DND-41 (cell line): Measurements from ENCODE around the gene WNK2.

Experiments used
- EZH2 ChIP-seq: IDR thresholded peaks from 3 replicates; pipeline ENCODE4 v1.6.1; 2012; ENCODE audit warnings: borderline replicate concordance, low read depth, mild to moderate bottlenecking, moderate library complexity, low read length, inconsistent platforms; ENCODE audit not compliant: severe bottlenecking
- TF ChIP-seq, protein P1 (sequence below): IDR thresholded peaks from 2 replicates; pipeline ENCODE4 v1.5.1; 2012; ENCODE audit warnings: borderline replicate concordance, low read length, moderate library complexity, mild to moderate bottlenecking; ENCODE audit not compliant: poor library complexity, severe bottlenecking; ENCODE audit errors: extremely low read depth

DNA sequence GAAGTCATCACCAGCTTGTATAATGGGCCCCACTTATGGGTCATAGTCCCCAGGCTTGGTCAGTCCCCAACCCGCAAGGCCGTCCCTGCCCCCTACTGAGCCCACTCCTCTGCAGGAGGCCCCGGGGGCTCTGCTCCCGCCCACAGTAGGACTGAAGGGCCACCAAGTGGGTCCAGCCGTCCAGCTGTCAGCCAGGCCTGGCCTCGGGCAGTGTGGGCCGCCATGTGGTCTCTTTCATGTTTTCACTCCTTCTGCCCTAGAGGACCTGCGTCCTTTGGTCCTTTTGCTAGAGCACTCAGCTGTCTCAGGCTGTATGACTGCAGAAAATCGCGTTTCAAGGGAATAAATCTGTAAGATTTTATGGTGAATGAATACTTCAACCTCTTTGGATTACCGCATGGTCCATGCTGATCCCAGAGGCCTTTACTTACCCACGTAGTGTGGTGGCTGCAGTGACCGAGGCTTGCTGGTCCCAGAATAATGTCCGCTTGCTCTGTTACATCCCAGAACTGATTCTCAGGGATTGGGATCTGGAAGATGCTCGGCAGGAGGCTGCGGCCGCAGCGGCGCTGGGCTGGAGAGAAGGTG, 161.8 kb downstream of the WNK2 start:
- TF ChIP-seq, protein P1, sequence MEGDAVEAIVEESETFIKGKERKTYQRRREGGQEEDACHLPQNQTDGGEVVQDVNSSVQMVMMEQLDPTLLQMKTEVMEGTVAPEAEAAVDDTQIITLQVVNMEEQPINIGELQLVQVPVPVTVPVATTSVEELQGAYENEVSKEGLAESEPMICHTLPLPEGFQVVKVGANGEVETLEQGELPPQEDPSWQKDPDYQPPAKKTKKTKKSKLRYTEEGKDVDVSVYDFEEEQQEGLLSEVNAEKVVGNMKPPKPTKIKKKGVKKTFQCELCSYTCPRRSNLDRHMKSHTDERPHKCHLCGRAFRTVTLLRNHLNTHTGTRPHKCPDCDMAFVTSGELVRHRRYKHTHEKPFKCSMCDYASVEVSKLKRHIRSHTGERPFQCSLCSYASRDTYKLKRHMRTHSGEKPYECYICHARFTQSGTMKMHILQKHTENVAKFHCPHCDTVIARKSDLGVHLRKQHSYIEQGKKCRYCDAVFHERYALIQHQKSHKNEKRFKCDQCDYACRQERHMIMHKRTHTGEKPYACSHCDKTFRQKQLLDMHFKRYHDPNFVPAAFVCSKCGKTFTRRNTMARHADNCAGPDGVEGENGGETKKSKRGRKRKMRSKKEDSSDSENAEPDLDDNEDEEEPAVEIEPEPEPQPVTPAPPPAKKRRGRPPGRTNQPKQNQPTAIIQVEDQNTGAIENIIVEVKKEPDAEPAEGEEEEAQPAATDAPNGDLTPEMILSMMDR: no peak
- TF ChIP-seq EZH2: no peak
